Measurements from ENCODE around the gene SLC22A5. TPM values are rescaled to one million over a fixed set of nuclear protein-coding genes. Genes with fewer than 3 reads are reported as not detected.

The SLC22A5 gene
- total and polyA plus RNA-seq, 2 donors (not counting 3 experiments of a cell fraction or from before 2014, with no cell fraction given), result 3.6 to 9.3 TPM

DNA sequence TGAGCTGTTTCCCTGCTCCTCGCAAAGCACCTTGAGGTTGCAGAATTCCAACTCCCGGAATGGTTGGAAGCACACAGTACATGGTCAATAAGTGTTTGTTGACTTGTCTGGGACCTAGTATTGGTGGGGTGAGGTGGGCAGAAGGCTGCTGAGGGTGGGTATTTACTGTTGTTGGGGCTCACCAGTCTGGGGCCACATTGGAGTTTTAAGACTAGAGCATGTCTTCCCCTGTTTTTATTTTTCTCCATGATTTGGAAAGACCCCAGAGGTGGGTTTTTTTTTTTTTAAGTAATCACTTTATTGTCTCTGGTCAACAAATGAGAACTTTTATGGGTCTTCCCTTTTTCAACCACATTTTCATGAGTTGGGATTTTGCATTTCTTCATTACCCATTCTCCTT, 65.9 kb downstream of the SLC22A5 start:
- Histone ChIP-seq H3K4me3 (replicated peaks in 1 of 3; ENCODE audit: insufficient read depth in 1 of 3, low read depth in 1 of 3, low read length in 3 of 3) (no peak overlapping the region), H2AFZ (ENCODE audit: low read depth, low read length) (no peak overlapping the region), H3K9me1 (replicated peaks; ENCODE audit: control insufficient read depth, extremely low read depth, insufficient read depth, low read length) (no peaks in the 10 kb centered on the region), H3K9ac (replicated peaks; ENCODE audit: extremely low read depth, insufficient read depth, low read length) (no peak overlapping the region), H3K27me3 (ENCODE audit: control insufficient read depth in 2 of 2, insufficient read depth in 2 of 2, low read length in 2 of 2) (no peaks in the 10 kb centered on the region), H3K9me3 (replicated peaks; ENCODE audit: control insufficient read depth, insufficient read depth, low read length) (no peaks in the 10 kb centered on the region), H3K4me2 (ENCODE audit: insufficient read depth, low read length) (no peak overlapping the region), H3K36me3 (ENCODE audit: control insufficient read depth in 2 of 2, extremely low read depth in 1 of 2, insufficient read depth in 2 of 2, low read length in 2 of 2) (no peaks in the 10 kb centered on the region), H4K20me1 (replicated peaks; ENCODE audit: control insufficient read depth, extremely low read depth, insufficient read depth, low read length) (no peaks in the 10 kb centered on the region), H3K4me1 (ENCODE audit: control insufficient read depth, extremely low read depth, insufficient read depth, low read length) (peaks cover 4% of the 10 kb centered on the region), H3K27ac (ENCODE audit: insufficient read depth, low read depth, low read length) (no peak overlapping the region), H3K79me2 (ENCODE audit: control insufficient read depth, insufficient read depth, low read length) (no peaks in the 10 kb centered on the region)
- TF ChIP-seq, protein P1, sequence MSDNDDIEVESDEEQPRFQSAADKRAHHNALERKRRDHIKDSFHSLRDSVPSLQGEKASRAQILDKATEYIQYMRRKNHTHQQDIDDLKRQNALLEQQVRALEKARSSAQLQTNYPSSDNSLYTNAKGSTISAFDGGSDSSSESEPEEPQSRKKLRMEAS (IDR thresholded peaks at IDR 0.05; ENCODE audit: insufficient read depth, insufficient read length), result no peak
- TF ChIP-seq GATA2 (IDR thresholded peaks at IDR 0.05; ENCODE audit: insufficient read depth, insufficient read length, low read depth, low read length) (no peak), EZH2 (IDR thresholded peaks at IDR 0.05; ENCODE audit: borderline replicate concordance, low read depth, low read length, severe bottlenecking) (no peak), MYC (IDR thresholded peaks at IDR 0.05; ENCODE audit: low read depth, low read length) (no peak), FOS (IDR thresholded peaks at IDR 0.05; ENCODE audit: borderline replicate concordance, insufficient read depth, low read length) (no peak), POLR2A (IDR thresholded peaks at IDR 0.05; ENCODE audit: low read depth, low read length) (no peak), POLR2AphosphoS5 (IDR thresholded peaks at IDR 0.05; ENCODE audit: insufficient read depth, low read depth, low read length) (no peak), JUN (IDR thresholded peaks at IDR 0.05; ENCODE audit: borderline replicate concordance, insufficient read depth, insufficient read length, low read depth) (no peak)
- TF ChIP-seq, protein P2, sequence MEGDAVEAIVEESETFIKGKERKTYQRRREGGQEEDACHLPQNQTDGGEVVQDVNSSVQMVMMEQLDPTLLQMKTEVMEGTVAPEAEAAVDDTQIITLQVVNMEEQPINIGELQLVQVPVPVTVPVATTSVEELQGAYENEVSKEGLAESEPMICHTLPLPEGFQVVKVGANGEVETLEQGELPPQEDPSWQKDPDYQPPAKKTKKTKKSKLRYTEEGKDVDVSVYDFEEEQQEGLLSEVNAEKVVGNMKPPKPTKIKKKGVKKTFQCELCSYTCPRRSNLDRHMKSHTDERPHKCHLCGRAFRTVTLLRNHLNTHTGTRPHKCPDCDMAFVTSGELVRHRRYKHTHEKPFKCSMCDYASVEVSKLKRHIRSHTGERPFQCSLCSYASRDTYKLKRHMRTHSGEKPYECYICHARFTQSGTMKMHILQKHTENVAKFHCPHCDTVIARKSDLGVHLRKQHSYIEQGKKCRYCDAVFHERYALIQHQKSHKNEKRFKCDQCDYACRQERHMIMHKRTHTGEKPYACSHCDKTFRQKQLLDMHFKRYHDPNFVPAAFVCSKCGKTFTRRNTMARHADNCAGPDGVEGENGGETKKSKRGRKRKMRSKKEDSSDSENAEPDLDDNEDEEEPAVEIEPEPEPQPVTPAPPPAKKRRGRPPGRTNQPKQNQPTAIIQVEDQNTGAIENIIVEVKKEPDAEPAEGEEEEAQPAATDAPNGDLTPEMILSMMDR (IDR thresholded peaks at IDR 0.05; ENCODE audit: extremely low read depth in 1 of 2, insufficient read depth in 1 of 2, low read depth in 1 of 2, low read length in 2 of 2), result no peak
- no peak for DNase-seq (ENCODE audit: low read depth, low spot score)
- POLR2A ChIA-PET, result no interaction called here
- no TSS peak for BruUV-seq (replicated peaks)
- dilution Hi-C loops (cut with MboI; ENCODE audit: extremely low pct_ligation_motif_present, low sequenced_read_pairs), result no loop called here
- intact Hi-C loops (cut with micrococcal nuclease), result no loop called here
- FAIRE-seq, result no peak
- CTCF ChIA-PET, result no interaction called here
